Endometrial microvascular endothelial cells (primary cell): ENCODE data around the gene SLAMF7. TPM values are rescaled to one million over a fixed set of nuclear protein-coding genes. Genes with fewer than 3 reads are reported as not detected.
"Not testable (repeated sequence)": the region's sequence is repeated elsewhere in the genome, so short reads cannot be mapped to it uniquely, and the experiment has no call there.

Source experiments
- in situ Hi-C: cut with HindIII; loops from 2 replicates; pipeline ENCODE4 v1.10.0; 2017; ENCODE audit warnings: low sequenced_read_pairs, low pct_unique_long_range_greater_than_20kb; ENCODE audit errors: inconsistent ontology term
- total RNA-seq: library from RNA; depleted of rRNA; stranded (reverse); fragments of >200 nt; gene quantifications from one replicate; pipeline ENCODE4 v1.2.3, GENCODE V29; 2015; ENCODE audit errors: inconsistent ontology term

Gene SLAMF7
- total RNA-seq, 1 donor from 2014 or later: not detected

- in situ Hi-C loops: no loop called here
These were observed 22.0 kb downstream of the SLAMF7 start for GRCh38 chr1:160761046-160761445.

DNA sequence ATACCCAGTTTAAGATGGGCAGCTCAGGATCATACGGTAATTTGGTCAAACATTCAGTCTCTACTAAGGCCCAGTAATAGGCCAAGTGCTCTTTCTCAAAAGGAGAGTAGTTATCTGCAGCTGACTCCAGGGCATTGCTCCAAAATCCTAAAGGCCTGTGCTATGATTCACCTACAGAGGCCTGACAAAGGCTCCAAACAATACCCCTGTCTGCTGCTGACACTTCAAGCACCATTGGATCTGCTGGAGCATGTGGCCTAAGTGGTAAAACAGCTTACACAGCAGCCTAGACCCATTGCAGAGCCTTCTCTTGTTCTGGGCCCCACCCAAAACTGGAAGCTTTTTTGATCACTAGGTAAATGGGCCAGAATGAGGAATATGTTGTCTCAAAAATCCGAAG lies 22.8 kb downstream of the SLAMF7 start:
- in situ Hi-C loops: no loop called here

GRCh38 chr1:160763993-160764392 lies 24.9 kb downstream of the SLAMF7 start:
- in situ Hi-C loops: no loop called here

DNA sequence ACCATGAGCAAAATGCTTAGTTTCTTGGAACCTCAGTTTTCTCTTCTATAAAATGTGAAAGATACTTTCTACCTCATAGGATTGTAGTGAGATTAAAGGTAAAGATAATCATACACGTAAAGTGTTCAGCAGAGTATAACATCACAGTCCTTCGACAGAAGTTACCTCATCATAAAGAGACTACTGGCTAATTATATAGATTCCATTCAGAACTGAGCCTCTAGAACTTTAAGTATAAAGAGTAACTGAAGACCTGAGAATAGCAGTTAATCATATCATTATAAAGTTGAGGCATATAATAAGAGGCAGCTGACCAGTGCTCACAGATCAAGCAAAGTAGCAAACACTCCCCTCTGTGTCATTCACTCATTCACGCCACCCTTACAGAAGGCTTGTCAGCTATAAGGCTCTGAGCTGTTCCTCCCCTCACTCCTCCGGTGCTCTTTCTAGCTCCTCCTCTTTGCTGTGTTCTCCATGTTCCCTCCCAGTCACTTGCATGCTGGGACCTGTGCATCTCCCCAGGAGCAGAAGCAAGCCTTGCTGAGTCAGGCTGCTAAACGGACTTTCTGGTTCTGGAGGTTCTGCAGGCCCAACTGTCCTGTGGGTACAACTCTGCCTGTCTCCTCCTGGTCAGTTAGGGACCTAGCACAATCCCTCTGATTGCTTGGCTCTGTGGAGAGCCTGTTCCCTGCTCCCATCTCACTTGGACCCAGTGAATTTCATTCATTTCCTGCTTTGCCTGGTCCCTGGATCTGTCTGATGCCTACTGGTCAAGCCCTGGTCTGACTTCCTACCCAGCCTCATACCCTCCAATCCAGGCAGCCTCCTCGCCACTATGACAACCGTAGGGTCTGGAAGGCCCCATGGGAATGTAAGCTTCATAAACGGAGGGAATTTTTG lies 28.6 kb downstream of the SLAMF7 start:
- in situ Hi-C loops: no loop called here

DNA sequence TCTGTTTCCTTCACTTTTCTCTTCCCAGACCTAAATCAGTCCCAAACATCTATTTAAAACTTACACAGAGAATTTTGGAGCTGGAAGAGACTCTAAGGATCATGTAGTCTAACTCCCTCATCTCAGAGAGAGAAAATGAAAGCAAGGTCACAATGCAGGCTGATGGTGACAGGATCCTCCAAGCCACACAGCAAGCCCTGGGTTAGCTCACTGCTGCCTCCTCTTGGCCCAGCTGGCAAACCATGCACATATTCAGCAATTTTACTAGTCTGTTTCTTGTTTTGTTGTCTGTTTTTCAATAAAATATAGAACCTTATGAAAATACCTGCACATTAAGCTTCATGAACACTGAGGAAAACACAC lies 29.2 kb downstream of the SLAMF7 start:
- in situ Hi-C loops: no loop called here

DNA sequence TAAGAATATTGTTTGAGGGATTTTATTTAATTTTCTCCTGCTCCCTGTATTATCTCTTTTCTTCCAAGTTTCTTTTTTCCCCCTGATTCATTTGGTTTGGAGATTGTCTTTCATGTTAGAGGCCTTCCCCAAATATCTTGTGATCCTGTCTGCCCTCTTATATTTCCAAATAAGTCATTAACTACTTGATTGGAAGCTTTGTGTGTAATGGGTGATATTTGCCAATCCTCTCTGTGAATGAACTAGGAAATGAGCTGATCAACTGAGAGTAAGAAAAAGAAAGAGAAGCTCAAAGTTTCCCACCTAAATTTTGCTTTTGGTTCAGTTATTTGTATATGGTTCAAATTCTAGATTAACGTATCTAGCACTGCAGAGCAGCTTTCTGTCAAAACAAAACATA lies 33.3 kb downstream of the SLAMF7 start:
- in situ Hi-C loops: no loop called here

DNA sequence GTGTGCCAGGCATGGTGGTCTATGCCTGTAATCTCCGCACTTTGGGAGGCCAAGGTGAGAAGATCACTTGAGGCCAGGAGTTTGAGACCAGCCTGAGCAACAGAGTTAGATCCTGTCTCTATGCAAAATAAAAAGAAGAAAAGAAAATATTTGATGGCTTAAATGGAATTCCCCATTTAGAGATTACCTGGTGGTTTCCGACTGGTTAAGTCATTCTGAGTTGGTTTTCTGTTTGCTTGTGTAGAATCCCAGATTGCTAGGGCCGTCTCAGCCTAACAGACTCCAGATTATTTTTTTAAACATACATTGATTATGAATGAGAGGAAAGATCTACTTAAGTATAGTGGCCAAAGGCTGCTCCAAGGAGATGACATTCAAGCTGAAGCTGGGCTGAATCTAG lies 34.0 kb downstream of the SLAMF7 start:
- in situ Hi-C loops: no loop called here

DNA sequence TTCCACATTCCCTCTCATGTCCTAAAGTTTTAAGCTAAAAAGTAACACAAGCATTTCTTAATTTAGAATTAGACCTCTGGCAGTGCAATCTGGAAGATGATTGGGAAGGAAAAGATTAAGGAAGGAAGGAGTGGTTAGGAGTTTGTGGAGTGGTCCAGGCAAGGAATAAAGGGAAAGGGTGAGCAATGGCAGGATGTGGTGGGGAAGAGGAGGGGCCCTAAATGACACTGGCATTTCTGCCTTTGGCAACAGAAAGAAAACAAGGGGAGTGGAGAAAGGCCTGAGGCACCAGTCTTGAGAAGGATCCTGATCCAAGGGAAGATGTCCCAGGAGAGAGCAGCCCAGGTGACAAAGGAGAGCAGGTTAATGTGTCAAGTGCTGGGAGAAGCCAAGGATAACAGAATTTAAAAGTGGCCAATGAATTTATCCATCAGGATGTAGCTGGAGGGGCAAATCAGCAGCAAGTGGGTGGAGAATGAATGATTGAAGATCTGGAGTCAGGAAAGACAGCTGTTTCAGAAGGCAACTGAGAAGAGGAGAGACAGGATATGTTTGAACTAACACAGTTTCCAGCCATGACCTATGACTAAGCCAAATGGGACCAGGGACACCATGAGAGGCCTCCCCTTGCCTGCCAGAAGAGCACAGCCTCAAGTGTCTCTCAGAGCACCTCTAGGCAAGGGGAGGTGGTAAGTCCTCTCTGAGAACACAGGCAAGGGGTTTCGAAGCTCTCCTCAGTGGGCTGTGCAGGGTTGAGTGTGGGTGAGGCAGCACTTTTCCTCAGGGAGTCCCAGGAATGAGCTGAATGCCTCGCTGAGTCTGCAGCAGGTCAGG lies 36.1 kb downstream of the SLAMF7 start:
- in situ Hi-C loops: no loop called here

GRCh38 chr1:160776178-160776577 lies 37.1 kb downstream of the SLAMF7 start:
- in situ Hi-C loops: no loop called here

- in situ Hi-C loops: no loop called here
These were observed 38.5 kb downstream of the SLAMF7 start for GRCh38 chr1:160777486-160778089.

- in situ Hi-C loops: no loop called here
These were observed 39.9 kb downstream of the SLAMF7 start for GRCh38 chr1:160778976-160779375.

DNA sequence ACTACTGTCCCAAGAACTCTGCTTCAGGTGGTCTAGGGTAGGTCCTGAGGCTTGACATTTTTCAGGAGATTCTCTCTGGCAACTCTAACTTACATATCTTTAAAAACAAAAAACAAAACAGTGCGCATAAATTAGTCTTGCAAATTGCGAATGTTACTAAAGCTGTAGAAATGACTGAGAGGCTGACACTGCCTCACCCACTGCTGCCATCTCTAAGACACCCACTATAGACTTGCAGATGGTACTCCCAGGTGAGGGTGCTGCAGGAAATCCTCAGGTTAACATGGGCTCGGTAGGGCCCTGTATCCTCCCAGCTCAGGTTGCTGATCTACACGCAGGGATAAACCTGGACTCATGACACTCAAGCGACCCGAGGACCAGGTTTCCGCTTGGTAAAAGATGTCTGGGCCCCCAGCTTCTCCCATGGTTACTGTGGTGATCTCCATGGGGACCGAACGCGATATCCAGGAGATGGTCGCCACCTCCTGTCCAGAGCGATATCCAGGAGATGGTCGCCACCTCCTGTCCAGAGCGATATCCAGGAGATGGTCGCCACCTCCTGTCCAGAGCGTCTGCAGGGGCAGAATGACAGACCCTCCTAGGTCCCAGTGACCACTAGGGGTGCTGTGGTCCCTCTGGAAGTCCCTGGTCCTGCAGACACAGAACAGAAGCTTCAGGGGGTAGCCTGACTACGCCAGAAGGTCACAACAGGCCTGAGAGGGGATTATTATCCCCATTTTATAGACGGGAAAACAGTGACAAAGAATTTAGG lies 40.8 kb downstream of the SLAMF7 start:
- in situ Hi-C loops: no loop called here

DNA sequence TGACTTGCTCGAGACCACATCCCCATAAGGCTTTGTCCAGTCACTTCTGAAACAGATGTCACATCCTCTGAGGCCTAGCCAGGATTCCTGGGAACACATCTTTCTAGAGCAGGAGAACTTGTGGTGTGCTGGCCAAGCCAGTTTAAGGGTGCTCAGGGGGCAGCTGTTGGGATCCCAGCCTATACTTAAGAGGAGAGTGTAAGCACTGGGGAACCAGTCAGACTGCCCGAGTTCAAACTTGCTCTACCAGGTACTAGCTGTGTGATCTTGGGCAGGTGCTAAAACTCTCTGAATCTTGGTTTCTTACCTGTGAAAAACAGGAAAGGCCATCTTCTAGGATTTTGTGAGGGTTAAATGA lies 41.3 kb downstream of the SLAMF7 start:
- in situ Hi-C loops: no loop called here

GRCh38 chr1:160781186-160781766 lies 42.2 kb downstream of the SLAMF7 start:
- in situ Hi-C loops: no loop called here

DNA sequence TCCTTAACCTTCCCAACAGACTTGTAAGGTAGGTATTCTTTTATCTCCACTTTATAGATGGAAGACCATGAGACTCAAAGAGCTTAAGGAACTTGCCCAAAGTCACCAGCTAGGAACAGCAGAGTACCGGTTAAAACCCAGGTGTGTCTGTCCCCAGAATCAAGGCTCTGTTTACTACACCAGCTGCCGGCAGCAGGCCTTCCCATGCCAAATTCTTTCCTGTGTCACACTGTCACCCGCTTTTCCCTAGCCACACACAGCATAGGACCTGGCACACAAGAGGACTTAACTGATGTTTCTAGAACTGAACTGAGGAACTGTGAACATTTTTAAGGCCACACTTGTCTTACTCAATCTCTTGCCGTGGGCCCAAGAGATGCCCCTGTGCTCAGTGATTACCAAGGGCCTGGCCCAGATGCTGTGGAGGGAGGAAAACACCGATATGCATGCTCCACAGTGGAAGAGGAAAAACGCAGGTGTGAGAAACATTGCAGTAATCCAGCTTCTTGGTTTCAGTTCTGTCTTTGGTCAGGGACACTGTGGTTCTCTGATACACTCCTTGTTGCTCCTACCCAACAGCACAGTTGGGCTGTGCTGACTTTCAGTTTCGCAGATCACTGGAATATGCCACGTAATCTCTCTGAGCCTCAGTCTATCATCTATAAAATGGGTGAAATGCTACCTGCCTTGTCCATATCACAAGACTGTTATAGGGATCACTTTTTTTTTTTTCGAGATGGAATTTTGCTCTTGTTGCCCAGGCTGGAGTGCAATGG lies 43.1 kb downstream of the SLAMF7 start:
- in situ Hi-C loops: no loop called here

DNA sequence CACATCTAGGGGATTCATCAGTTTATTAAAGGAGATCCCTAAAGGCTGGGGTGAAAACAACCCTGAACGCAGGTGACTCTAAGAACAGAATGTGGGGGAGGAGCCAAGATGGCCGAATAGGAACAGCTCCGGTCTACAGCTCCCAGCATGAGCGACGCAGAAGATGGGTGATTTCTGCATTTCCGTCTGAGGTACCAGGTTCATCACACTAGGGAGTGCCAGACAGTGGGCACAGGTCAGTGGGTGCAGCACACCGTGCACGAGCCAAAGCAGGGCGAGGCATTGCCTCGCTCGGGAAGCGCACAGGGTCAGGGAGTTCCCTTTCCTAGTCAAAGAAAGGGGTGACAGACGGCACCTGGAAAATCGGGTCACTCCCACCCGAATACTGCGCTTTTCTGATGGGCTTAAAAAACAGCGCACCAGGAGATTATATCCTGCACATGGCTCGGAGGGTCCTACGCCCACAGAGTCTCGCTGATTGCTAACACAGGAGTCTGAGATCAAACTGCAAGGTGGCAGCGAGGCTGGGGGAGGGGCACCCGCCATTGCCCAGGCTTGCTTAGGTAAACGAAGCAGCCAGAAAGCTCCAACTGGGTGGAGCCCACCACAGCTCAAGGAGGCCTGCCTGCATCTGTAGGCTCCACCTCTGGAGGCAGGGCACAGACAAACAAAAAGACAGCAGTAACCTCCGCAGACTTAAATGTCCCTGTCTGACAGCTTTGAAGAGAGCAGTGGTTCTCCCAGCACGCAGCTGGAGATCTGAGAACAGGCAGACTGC lies 44.1 kb downstream of the SLAMF7 start:
- in situ Hi-C loops: not testable (repeated sequence)

GRCh38 chr1:160789051-160789701 lies 50.1 kb downstream of the SLAMF7 start:
- in situ Hi-C loops: no loop called here
